K562 (cell line): Measurements from ENCODE around the gene GRB2. TPM values are rescaled to one million over a fixed set of nuclear protein-coding genes. Genes with fewer than 3 reads are reported as not detected.

Experiments used
- ELF1 ChIP-seq: fragments of 200-800 bp; sonication (Bioruptor generic); IDR thresholded peaks from 2 replicates; pipeline ENCODE4 v1.6.1; 2016; ENCODE audit warnings: missing genetic modification characterization, missing compliant biosample characterization
- ETS1 ChIP-seq: conservative IDR thresholded peaks from 2 replicates; pipeline ENCODE4 v1.6.1; 2011; ENCODE audit warnings: low read depth, mild to moderate bottlenecking, low read length; ENCODE audit not compliant: control insufficient read depth
- GTF2E2 ChIP-seq: fragments of 200-800 bp; sonication (Bioruptor generic); IDR thresholded peaks from 2 replicates; pipeline ENCODE4 v1.6.1; 2016; ENCODE audit warnings: missing genetic modification characterization, missing compliant biosample characterization
- KLF6 ChIP-seq: fragments of 250-450 bp; sonication (Bioruptor Pico); IDR thresholded peaks from 2 replicates; pipeline ENCODE4 v1.4.0; 2020; ENCODE audit warnings: mild to moderate bottlenecking, moderate library complexity, borderline replicate concordance
- MAFG ChIP-seq: fragments of 450-650 bp; conservative IDR thresholded peaks from 2 replicates; pipeline ENCODE4 v1.6.1; 2016; ENCODE audit warnings: missing genetic modification characterization, missing compliant biosample characterization
- MTA2 ChIP-seq: fragments of 450-650 bp; IDR thresholded peaks from 2 replicates; pipeline ENCODE4 v1.6.1; 2016; ENCODE audit warnings: low read depth
- NFE2 ChIP-seq: IDR thresholded peaks from 2 replicates; pipeline ENCODE4 v1.6.1; 2014; ENCODE audit warnings: antibody characterized with exemption, low read depth
- RHOXF2B ChIP-seq: fragments of 250-450 bp; sonication (Bioruptor Pico); conservative IDR thresholded peaks from 2 replicates; pipeline ENCODE4 v1.5.1; 2021
- polyA plus RNA-seq, 8 experiments: library from polyadenylated mRNA; depleted of rRNA in 4 of 8; stranded (reverse) in 5 of 8; unstranded in 3 of 8; fragments of >200 nt; fragmentation: Nextera tagmentation in 2 of 8; fragmentation: Illumina TruSeq in 1 of 8; extraction: Ambion mirVana in 2 of 8; extraction: Trizol in 1 of 8; gene quantifications; 2 replicates each; pipeline versions ENCODE4 v1.2.1 to v1.2.3, GENCODE V29; 2011 to 2014; ENCODE audit warnings: inconsistent platforms in 1 of 8, missing spikeins in 1 of 8
- total RNA-seq, 7 experiments: library from RNA; depleted of rRNA in 6 of 7; stranded (reverse); fragments of >200 nt in 6 of 7; fragmentation: Illumina TruSeq in 2 of 7; extraction: Trizol in 2 of 7; gene quantifications; 2 replicates each; pipeline versions ENCODE4 v1.2.1 to v1.2.3, GENCODE V29; 2011 to 2021; ENCODE audit warnings: low replicate concordance in 1 of 7
- TF ChIP-seq, protein P1 (sequence below): fragments of 450-650 bp; IDR thresholded peaks from 2 replicates; pipeline ENCODE4 v1.6.1; 2016; ENCODE audit warnings: antibody characterized with exemption
- TF ChIP-seq, protein P2 (sequence below): fragments of 250-450 bp; sonication (Bioruptor Pico); IDR thresholded peaks from 2 replicates; pipeline ENCODE4 v1.8.0; 2022; ENCODE audit warnings: inconsistent platforms, mild to moderate bottlenecking, moderate library complexity, borderline replicate concordance
- TF ChIP-seq, protein P3 (sequence below): fragments of 450-650 bp; formaldehyde crosslinking; conservative IDR thresholded peaks from 2 replicates; pipeline ENCODE4 v1.4.0; 2022; ENCODE audit warnings: mild to moderate bottlenecking, missing genetic modification characterization

The GRB2 gene
- total and polyA plus RNA-seq, 9 of the 15 experiments (the other 6 are each of a cell fraction or from before 2014, with no cell fraction given), result 57.2 to 136 (median 84.8) TPM

DNA sequence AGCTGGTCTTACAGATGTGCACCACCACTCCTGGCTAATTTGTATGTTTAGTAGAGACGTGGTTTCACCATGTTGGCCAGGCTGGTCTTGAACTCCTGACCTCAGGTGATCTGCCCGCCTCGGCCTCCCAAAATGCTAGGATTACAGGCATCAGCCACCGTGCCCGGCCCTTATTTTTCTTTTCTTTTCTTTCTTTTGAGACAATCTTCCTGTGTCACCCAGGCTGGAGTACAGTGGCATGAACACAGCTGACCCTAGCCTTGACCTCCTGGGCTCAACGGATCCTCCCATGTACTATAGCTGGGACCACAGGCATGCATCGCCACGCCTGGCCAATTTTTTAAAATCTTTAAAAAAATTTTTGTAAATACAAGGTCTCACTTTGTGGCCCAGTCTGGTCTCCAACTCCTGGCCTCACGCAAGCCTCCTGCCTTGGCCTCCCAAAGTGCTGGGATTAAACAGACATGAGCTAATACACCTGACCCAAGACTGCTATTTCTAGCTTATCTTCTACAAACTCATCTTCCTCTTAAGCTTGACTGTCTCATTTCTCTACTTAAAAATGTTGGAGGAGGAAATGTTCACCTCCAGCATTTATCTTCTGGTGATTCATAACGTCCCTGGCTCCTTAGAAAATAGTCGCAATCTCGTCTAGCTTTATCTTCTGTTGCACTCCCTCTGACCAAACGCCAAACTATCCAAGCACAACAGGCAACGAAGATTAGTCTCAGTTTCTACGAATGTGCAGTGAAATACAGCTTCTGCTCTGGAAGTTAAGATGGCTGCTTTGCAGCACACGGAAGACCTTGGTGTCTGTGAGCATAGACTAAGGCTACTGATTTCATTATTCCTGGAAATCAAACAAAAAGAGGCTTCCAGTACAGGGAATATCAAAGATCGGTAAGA, 42.7 kb upstream of the GRB2 start (continued):
- TF ChIP-seq ELF1 (tag) (0 out of 2 replicates have a peak, but pooled peaks have one; percentile 33), GTF2E2 (tag) (no peak), NFE2 (peak; percentile 42; the same call in 1 of the 2 replicates), KLF6 (no peak), MTA2 (peak; percentile 88), ETS1 (no peak), MAFG (tag) (no peak), RHOXF2B (CRISPR knock-in tag) (no peak)
- TF ChIP-seq, protein P1, sequence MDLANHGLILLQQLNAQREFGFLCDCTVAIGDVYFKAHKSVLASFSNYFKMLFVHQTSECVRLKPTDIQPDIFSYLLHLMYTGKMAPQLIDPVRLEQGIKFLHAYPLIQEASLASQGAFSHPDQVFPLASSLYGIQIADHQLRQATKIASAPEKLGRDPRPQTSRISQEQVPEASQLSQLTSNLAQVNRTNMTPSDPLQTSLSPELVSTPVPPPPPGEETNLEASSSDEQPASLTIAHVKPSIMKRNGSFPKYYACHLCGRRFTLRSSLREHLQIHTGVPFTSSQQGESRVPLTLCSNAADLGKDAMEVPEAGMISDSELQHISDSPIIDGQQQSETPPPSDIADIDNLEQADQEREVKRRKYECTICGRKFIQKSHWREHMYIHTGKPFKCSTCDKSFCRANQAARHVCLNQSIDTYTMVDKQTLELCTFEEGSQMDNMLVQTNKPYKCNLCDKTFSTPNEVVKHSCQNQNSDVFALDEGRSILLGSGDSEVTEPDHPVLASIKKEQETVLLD, result no peak; the same call in 1 of the 2 replicates
- TF ChIP-seq, protein P2, sequence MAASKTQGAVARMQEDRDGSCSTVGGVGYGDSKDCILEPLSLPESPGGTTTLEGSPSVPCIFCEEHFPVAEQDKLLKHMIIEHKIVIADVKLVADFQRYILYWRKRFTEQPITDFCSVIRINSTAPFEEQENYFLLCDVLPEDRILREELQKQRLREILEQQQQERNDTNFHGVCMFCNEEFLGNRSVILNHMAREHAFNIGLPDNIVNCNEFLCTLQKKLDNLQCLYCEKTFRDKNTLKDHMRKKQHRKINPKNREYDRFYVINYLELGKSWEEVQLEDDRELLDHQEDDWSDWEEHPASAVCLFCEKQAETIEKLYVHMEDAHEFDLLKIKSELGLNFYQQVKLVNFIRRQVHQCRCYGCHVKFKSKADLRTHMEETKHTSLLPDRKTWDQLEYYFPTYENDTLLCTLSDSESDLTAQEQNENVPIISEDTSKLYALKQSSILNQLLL (CRISPR knock-in tag), result no peak
- TF ChIP-seq, protein P3, sequence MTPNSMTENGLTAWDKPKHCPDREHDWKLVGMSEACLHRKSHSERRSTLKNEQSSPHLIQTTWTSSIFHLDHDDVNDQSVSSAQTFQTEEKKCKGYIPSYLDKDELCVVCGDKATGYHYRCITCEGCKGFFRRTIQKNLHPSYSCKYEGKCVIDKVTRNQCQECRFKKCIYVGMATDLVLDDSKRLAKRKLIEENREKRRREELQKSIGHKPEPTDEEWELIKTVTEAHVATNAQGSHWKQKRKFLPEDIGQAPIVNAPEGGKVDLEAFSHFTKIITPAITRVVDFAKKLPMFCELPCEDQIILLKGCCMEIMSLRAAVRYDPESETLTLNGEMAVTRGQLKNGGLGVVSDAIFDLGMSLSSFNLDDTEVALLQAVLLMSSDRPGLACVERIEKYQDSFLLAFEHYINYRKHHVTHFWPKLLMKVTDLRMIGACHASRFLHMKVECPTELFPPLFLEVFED (CRISPR knock-in tag), result no peak
